Endothelial cell of umbilical vein (primary cell): ENCODE measurements around the gene NDUFS2. TPM values are rescaled to one million over a fixed set of nuclear protein-coding genes. Genes with fewer than 3 reads are reported as not detected.

Experiments used
- BruUV-seq: library from RNA; stranded (reverse); fragments of 400-500 nt; replicated peaks from 2 replicates; lab custom pipeline; 2021; lab: Mats Ljungman, UMichigan
- CTCF ChIA-PET: fragments of 300-600, 350-600 bp; sonication (Branson Sonifier 250); formaldehyde crosslinking; loops from one replicate; lab custom pipeline; 2021; ENCODE audit warnings: antibody characterized with exemption, inconsistent platforms; lab: Charles Lee
- POLR2A ChIA-PET: fragments of 300-600, 350-600 bp; sonication (Branson Sonifier 250); formaldehyde crosslinking; loops from one replicate; lab custom pipeline; 2021; ENCODE audit warnings: antibody characterized with exemption, inconsistent platforms; lab: Charles Lee
- DNase-seq: peaks from one replicate; pipeline ENCODE4 v3.0.0-alpha.2; 2011; ENCODE audit warnings: low read depth, low spot score
- FAIRE-seq: peaks from 2 replicates; lab custom pipeline; 2011; peaks lifted over from hg19 to GRCh38; lab: Jason Lieb, UNC
- H2AFZ ChIP-seq: 2 replicates; pipeline ENCODE4 v1.6.0; 2012; ENCODE audit warnings: low read depth, low read length, control low read depth, inconsistent platforms
- H3K27ac ChIP-seq: 2 replicates; pipeline ENCODE4 v1.5.1; 2011; ENCODE audit warnings: low read depth, mild to moderate bottlenecking, control low read depth, low read length, moderate library complexity; ENCODE audit not compliant: insufficient read depth
- H3K27me3 ChIP-seq, 2 experiments: 2 replicates each; pipeline versions ENCODE4 v1.6.0 to v1.6.1; 2011; ENCODE audit warnings: low read length in 2 of 2, mixed read lengths in 1 of 2; ENCODE audit not compliant: control insufficient read depth in 2 of 2, insufficient read depth in 2 of 2
- H3K36me3 ChIP-seq, 2 experiments: 2 replicates in 1 of 2; 3 replicates in 1 of 2; pipeline ENCODE4 v1.5.1; 2011; ENCODE audit warnings: low read length in 2 of 2, mild to moderate bottlenecking in 1 of 2, moderate library complexity in 1 of 2; ENCODE audit not compliant: control insufficient read depth in 2 of 2, insufficient read depth in 2 of 2; ENCODE audit errors: extremely low read depth in 1 of 2
- H3K4me1 ChIP-seq: 3 replicates; pipeline ENCODE4 v1.5.1; 2011; ENCODE audit warnings: mild to moderate bottlenecking, low read length; ENCODE audit not compliant: control insufficient read depth, insufficient read depth; ENCODE audit errors: extremely low read depth
- H3K4me2 ChIP-seq: 2 replicates; pipeline ENCODE4 v1.6.1; 2011; ENCODE audit warnings: low read length, control low read depth, mixed read lengths; ENCODE audit not compliant: insufficient read depth
- H3K4me3 ChIP-seq, 3 experiments: fragments of 200-600 bp in 1 of 3; sonication (generic), shearing (Covaris generic) in 1 of 3; replicated peaks in 1 of 3; 2 replicates each; pipeline ENCODE4 v1.5.1; 2011 to 2016; ENCODE audit warnings: control low read depth in 3 of 3, low read length in 3 of 3, mild to moderate bottlenecking in 2 of 3, inconsistent platforms in 1 of 3, low read depth in 1 of 3, moderate library complexity in 1 of 3; ENCODE audit not compliant: insufficient read depth in 1 of 3
- H3K79me2 ChIP-seq: 2 replicates; pipeline ENCODE4 v1.6.0; 2012; ENCODE audit warnings: low read length, inconsistent platforms; ENCODE audit not compliant: control insufficient read depth, insufficient read depth
- H3K9ac ChIP-seq: replicated peaks from 2 replicates; pipeline ENCODE3; 2011; ENCODE audit warnings: low read length, control low read depth; ENCODE audit not compliant: insufficient read depth; ENCODE audit errors: extremely low read depth
- H3K9me1 ChIP-seq: replicated peaks from 3 replicates; pipeline ENCODE4 v1.6.0; 2011; ENCODE audit warnings: mild to moderate bottlenecking, low read length; ENCODE audit not compliant: control insufficient read depth, insufficient read depth; ENCODE audit errors: extremely low read depth
- H3K9me3 ChIP-seq: replicated peaks from 2 replicates; pipeline ENCODE4 v1.5.1; 2012; ENCODE audit warnings: low read length, inconsistent platforms; ENCODE audit not compliant: control insufficient read depth, insufficient read depth
- H4K20me1 ChIP-seq: replicated peaks from 2 replicates; pipeline ENCODE3; 2011; ENCODE audit warnings: mild to moderate bottlenecking, low read length; ENCODE audit not compliant: control insufficient read depth, insufficient read depth; ENCODE audit errors: extremely low read depth
- CTCF ChIP-seq, 2 donors: IDR thresholded peaks; 1 replicate in 1 of 2; 2 replicates in 1 of 2; pipeline ENCODE4 v1.5.1; 2011; ENCODE audit warnings: low read length in 2 of 2, mild to moderate bottlenecking in 2 of 2, moderate library complexity in 2 of 2, control low read depth in 1 of 2, inconsistent platforms in 1 of 2, low read depth in 1 of 2; ENCODE audit not compliant: insufficient read depth in 1 of 2; ENCODE audit errors: extremely low read depth in 1 of 2
- EZH2 ChIP-seq: IDR thresholded peaks from 2 replicates; pipeline ENCODE4 v1.6.1; 2012; ENCODE audit warnings: borderline replicate concordance, low read depth, mild to moderate bottlenecking, moderate library complexity, low read length, inconsistent platforms; ENCODE audit not compliant: severe bottlenecking
- FOS ChIP-seq: IDR thresholded peaks from 2 replicates; pipeline ENCODE4 v1.6.1; 2011; ENCODE audit warnings: mild to moderate bottlenecking, low read length, moderate library complexity, borderline replicate concordance; ENCODE audit not compliant: insufficient read depth
- GATA2 ChIP-seq: IDR thresholded peaks from 2 replicates; pipeline ENCODE4 v1.7.0; 2011; ENCODE audit warnings: low read depth, mild to moderate bottlenecking, moderate library complexity, mixed read lengths, low read length; ENCODE audit not compliant: insufficient read length, insufficient read depth
- JUN ChIP-seq: IDR thresholded peaks from 2 replicates; pipeline ENCODE4 v1.6.1; 2011; ENCODE audit warnings: borderline replicate concordance, low read depth; ENCODE audit not compliant: insufficient read length, insufficient read depth
- MAX ChIP-seq: IDR thresholded peaks from 2 replicates; pipeline ENCODE4 v1.6.1; 2011; ENCODE audit not compliant: insufficient read depth, insufficient read length
- MYC ChIP-seq: IDR thresholded peaks from one replicate; pipeline ENCODE4 v1.6.1; 2011; ENCODE audit warnings: mild to moderate bottlenecking, low read depth, low read length
- POLR2A ChIP-seq: IDR thresholded peaks from 2 replicates; pipeline ENCODE4 v1.6.1; 2012; ENCODE audit warnings: low read depth, mild to moderate bottlenecking, control low read depth, low read length
- POLR2AphosphoS5 ChIP-seq: IDR thresholded peaks from 2 replicates; pipeline ENCODE4 v1.6.1; 2012; ENCODE audit warnings: low read depth, mild to moderate bottlenecking, control low read depth, low read length, moderate library complexity; ENCODE audit not compliant: insufficient read depth
- dilution Hi-C: fragments of 300-500 bp; cut with MboI; formaldehyde crosslinking; loops from one replicate; pipeline ENCODE4 v1.15.0; 2019; ENCODE audit warnings: low sequenced_read_pairs; ENCODE audit not compliant: extremely low pct_ligation_motif_present
- intact Hi-C: fragments of 100-400 bp; cut with micrococcal nuclease; formaldehyde crosslinking; loops from one replicate; pipeline ENCODE4 v1.10.0; 2022
- polyA plus RNA-seq, 4 experiments: library from polyadenylated mRNA; depleted of rRNA in 3 of 4; stranded (reverse) in 3 of 4; unstranded in 1 of 4; fragments of >200 nt; gene quantifications; 2 replicates each; pipeline versions ENCODE4 v1.2.1 to v1.2.3, GENCODE V29; 2011 to 2012; ENCODE audit warnings: missing spikeins in 1 of 4
- total RNA-seq: library from RNA; stranded (reverse); gene quantifications from 2 replicates; pipeline ENCODE4 v1.2.3, GENCODE V29; 2021

Gene NDUFS2
- total and polyA plus RNA-seq, 2 donors (not counting 3 experiments of a cell fraction or from before 2014, with no cell fraction given), result 95.1 to 130 TPM

- peaks cover 8% of the 10 kb centered on the region for H3K79me2 ChIP-seq
- intact Hi-C loops (no loop called here), dilution Hi-C loops (no loop called here)
- ChIA-PET POLR2A (interaction anchor here (1.0 kb wide), 1 partner anchor 10 kb away, joined by 4 read pairs; no protein-coding TSS in a partner anchor), CTCF (interaction anchor here (1.0 to 2.5 kb wide), 3 partner anchors 8 to 199 kb away, joined by 3 to 10 read pairs (median 3); partner anchors contain the start of gene PPOX)
- peaks cover 11% of the 10 kb centered on the region for H3K4me1 ChIP-seq
- no peaks in the 10 kb centered on the region for H3K9me1 ChIP-seq
- H3K9ac ChIP-seq, result no peak overlapping the region
- H3K36me3 ChIP-seq, result peaks cover 9 to 13% of the 10 kb centered on the region in 2 experiments
- no peak overlapping the region for H3K27ac ChIP-seq
- no TSS peak for BruUV-seq
- no peaks in the 10 kb centered on the region for H4K20me1 ChIP-seq
- no peaks in the 10 kb centered on the region for H3K9me3 ChIP-seq
- FAIRE-seq, result no peak
- no peaks in the 10 kb centered on the region for H3K27me3 ChIP-seq
- H3K4me2 ChIP-seq, result peak overlapping the region; percentile 79
- no peak overlapping the region for H3K4me3 ChIP-seq
- DNase-seq, result no peak
- H2AFZ ChIP-seq, result no peak overlapping the region
- no peak for TF ChIP-seq CTCF (IDR thresholded peaks at IDR 0.05; ENCODE audit: extremely low read depth in 1 of 2, insufficient read depth in 1 of 2, low read depth in 1 of 2, low read length in 2 of 2)
- TF ChIP-seq MYC, result no peak
- TF ChIP-seq POLR2A, result no peak
- no peak for TF ChIP-seq FOS
- no peak for TF ChIP-seq MAX
- no peak for TF ChIP-seq JUN
- TF ChIP-seq POLR2AphosphoS5, result no peak
- no peak for TF ChIP-seq EZH2
- TF ChIP-seq GATA2, result no peak
Measured at GRCh38 chr1:161175771-161176453, 26.3 kb upstream of the NDUFS2 start.
